Left renal pelvis (tissue), 4 donors: ENCODE data around the gene BRME1. TPM values are rescaled to one million over a fixed set of nuclear protein-coding genes. Genes with fewer than 3 reads are reported as not detected.

Source experiments
- DNase-seq, 4 donors: peaks; one replicate each; pipeline ENCODE4 v3.0.0-alpha.2; 2013; ENCODE audit warnings: low read depth in 4 of 4, low spot score in 3 of 4
- polyA plus RNA-seq, 4 donors: library from polyadenylated mRNA; unstranded; fragments of 120-200 nt; gene quantifications; one replicate each; pipeline ENCODE4 v1.2.1, GENCODE V29; 2013; ENCODE audit not compliant: insufficient read length in 4 of 4

BRME1 gene
- polyA plus RNA-seq, 4 donors: 4.8 to 8.9 (median 6.0) TPM

- DNase-seq: no peak
Observed at GRCh38 chr19:13848798-13849676, 56.9 kb downstream of the BRME1 start.

- DNase-seq: no peak
Observed at GRCh38 chr19:13848340-13848677, 57.6 kb downstream of the BRME1 start.

- DNase-seq: peak; percentile 77 to 90 (median 85)
Observed at GRCh38 chr19:13847407-13848339, 58.2 kb downstream of the BRME1 start.

- DNase-seq: peak; percentile 84 to 87 (median 85)
Observed at GRCh38 chr19:13846557-13847406, 59.1 kb downstream of the BRME1 start.

GRCh38 chr19:13844130-13844631 is 61.7 kb downstream of the BRME1 start:
- DNase-seq: no peak

GRCh38 chr19:13843104-13843921 is 62.6 kb downstream of the BRME1 start:
- DNase-seq: no peak

- DNase-seq: no peak
Observed at GRCh38 chr19:13842291-13843103, 63.4 kb downstream of the BRME1 start.

- DNase-seq: no peak
Observed at GRCh38 chr19:13841962-13842290, 64.0 kb downstream of the BRME1 start.

- DNase-seq: no peak
Observed at GRCh38 chr19:13841086-13841961, 64.6 kb downstream of the BRME1 start.

- no peak for DNase-seq
Observed at GRCh38 chr19:13840305-13841085, 65.4 kb downstream of the BRME1 start.

GRCh38 chr19:13839938-13840304 is 66.0 kb downstream of the BRME1 start:
- no peak for DNase-seq

GRCh38 chr19:13839130-13839937 is 66.6 kb downstream of the BRME1 start:
- DNase-seq: no peak

GRCh38 chr19:13838435-13839129 is 67.3 kb downstream of the BRME1 start:
- DNase-seq: no peak

- DNase-seq: no peak
Observed at GRCh38 chr19:13835791-13836723, 69.9 kb downstream of the BRME1 start.
